Measurements from ENCODE around the gene SLC22A17.
A peak's percentile ranks its signal among the peaks of the same experiment; 100 is the strongest.
"Not testable (repeated sequence)": the region's sequence is repeated elsewhere in the genome, so short reads cannot be mapped to it uniquely, and the experiment has no call there.

The SLC22A17 gene

GRCh38 chr14:23327947-23328744 lies 24.5 kb downstream of the SLC22A17 start:
- DNase-seq, result peak; percentile 6 to 66 (median 54)

- DNase-seq, result no peak
Measured at GRCh38 chr14:23326491-23327332, 26.0 kb downstream of the SLC22A17 start.

- DNase-seq, result not testable (repeated sequence)
Measured at GRCh38 chr14:23325746-23326145, 26.9 kb downstream of the SLC22A17 start.

GRCh38 chr14:23324993-23325392 lies 27.7 kb downstream of the SLC22A17 start:
- no peak for DNase-seq

- DNase-seq, result no peak
Measured at GRCh38 chr14:23324455-23324846, 28.2 kb downstream of the SLC22A17 start.

GRCh38 chr14:23323838-23324454 lies 28.7 kb downstream of the SLC22A17 start:
- DNase-seq, result no peak

- DNase-seq, result no peak
Measured at GRCh38 chr14:23322568-23323517, 29.8 kb downstream of the SLC22A17 start.

- DNase-seq, result peak in 5 of 6 experiments; percentile 3 to 49 (median 37)
Measured at GRCh38 chr14:23321572-23322547, 30.8 kb downstream of the SLC22A17 start.

- peak; percentile 96 to 100 (median 98) for DNase-seq
Measured at GRCh38 chr14:23320584-23321571, 31.8 kb downstream of the SLC22A17 start, which contains the start of gene PABPN1. Gene PABPN1, plus strand, starts transcription at chr14:23321457. Its CDS starts 13 bp downstream, at chr14:23321470.

GRCh38 chr14:23319746-23320583 lies 32.7 kb downstream of the SLC22A17 start:
- DNase-seq, result peak in 1 of 6 experiments; percentile 36

GRCh38 chr14:23316300-23316699 lies 36.4 kb downstream of the SLC22A17 start:
- no peak for DNase-seq

- DNase-seq, result no peak
Measured at GRCh38 chr14:23310546-23310945, 42.1 kb downstream of the SLC22A17 start.

- DNase-seq, result no peak
Measured at GRCh38 chr14:23308721-23309445, 43.8 kb downstream of the SLC22A17 start.

- DNase-seq, result no peak
Measured at GRCh38 chr14:23307687-23308644, 44.7 kb downstream of the SLC22A17 start.

GRCh38 chr14:23307146-23307530 lies 45.5 kb downstream of the SLC22A17 start:
- no peak for DNase-seq

- no peak for DNase-seq
Measured at GRCh38 chr14:23306412-23307145, 46.1 kb downstream of the SLC22A17 start, which contains the start of gene BCL2L2. Gene BCL2L2, plus strand, starts transcription at chr14:23306833. Its CDS starts 935 bp downstream, at chr14:23307768.

Data from stimulated activated naive CD4-positive, alpha-beta T cell (primary cell).